Keratinocyte (primary cell): ENCODE results near the gene UBAC2.

Source experiments
- CTCF ChIP-seq, 3 experiments: IDR thresholded peaks in 1 of 3; conservative IDR thresholded peaks in 1 of 3; optimal IDR thresholded peaks in 1 of 3; 2 replicates in 2 of 3; 3 replicates in 1 of 3; pipeline versions ENCODE3 to v1.5.1; 2011; ENCODE audit warnings: low read length in 3 of 3, mild to moderate bottlenecking in 3 of 3, moderate library complexity in 2 of 3, control low read depth in 1 of 3, inconsistent platforms in 1 of 3; ENCODE audit not compliant: insufficient read depth in 2 of 3; ENCODE audit errors: extremely low read depth in 1 of 3
- EZH2 ChIP-seq: IDR thresholded peaks from one replicate; pipeline ENCODE4 v1.6.1; 2012; ENCODE audit warnings: inconsistent platforms, mild to moderate bottlenecking, low read length, moderate library complexity

DNA sequence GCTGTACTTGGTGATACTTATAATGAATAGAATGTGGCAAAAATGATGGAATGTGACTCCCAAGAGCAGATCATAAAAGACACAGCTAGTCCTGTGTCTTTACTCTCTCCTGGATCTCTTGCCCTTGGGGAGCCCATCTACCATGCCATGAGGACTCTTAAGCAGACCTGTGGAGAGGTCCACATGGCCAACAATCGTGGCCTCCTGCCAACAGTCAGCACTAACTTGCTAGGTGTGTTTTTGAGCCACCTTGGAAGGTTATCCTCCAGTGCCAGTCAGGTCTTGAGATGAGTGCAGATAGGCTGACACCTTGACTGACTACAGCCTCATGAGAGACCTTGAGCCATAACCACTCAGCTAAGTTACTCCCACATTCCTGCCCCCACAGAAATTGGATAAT lies 128.8 kb downstream of the UBAC2 start:
- TF ChIP-seq EZH2 (no peak), CTCF (optimal IDR thresholded peaks at IDR 0.05 in 1 of 3, IDR thresholded peaks at IDR 0.05 in 1 of 3, conservative IDR thresholded peaks at IDR 0.05 in 1 of 3; ENCODE audit: extremely low read depth in 1 of 3, insufficient read depth in 2 of 3, low read length in 3 of 3) (no peak)
